Heart left ventricle (tissue), 16 donors: ENCODE measurements around the gene MRPL12. TPM values are rescaled to one million over a fixed set of nuclear protein-coding genes. Genes with fewer than 3 reads are reported as not detected.
"Not testable (repeated sequence)": the region's sequence is repeated elsewhere in the genome, so short reads cannot be mapped to it uniquely, and the experiment has no call there.

Experiments
- ATAC-seq, 4 donors: fragments of 200-7000 bp; cut with Tn5 transposase; one replicate each; pipeline ENCODE4 v1.9.1; 2020 to 2022; ENCODE audit warnings: moderate library complexity in 4 of 4, mild to moderate bottlenecking in 3 of 4, moderate number of reproducible peaks in 1 of 4
- DNase-seq, 5 donors: peaks; one replicate each; pipeline ENCODE4 v3.0.0-alpha.2; 2020
- H3K27ac ChIP-seq, 12 donors: fragments of 200-600 bp; sonication (generic) in 4 of 12; one replicate each; pipeline versions ENCODE4 v1.5.0 to v1.8.0; 2016 to 2022; ENCODE audit warnings: mild to moderate bottlenecking in 2 of 12
- H3K27me3 ChIP-seq, 9 donors: fragments of 200-600 bp; sonication (generic) in 2 of 9; one replicate each; pipeline versions ENCODE4 v1.5.1 to v1.8.0; 2016 to 2022; ENCODE audit warnings: mild to moderate bottlenecking in 3 of 9
- H3K36me3 ChIP-seq, 9 donors: fragments of 200-600 bp; sonication (generic) in 2 of 9; one replicate each; pipeline versions ENCODE4 v1.5.0 to v1.8.0; 2018 to 2022; ENCODE audit warnings: mild to moderate bottlenecking in 2 of 9
- H3K4me1 ChIP-seq, 12 donors: fragments of 200-600 bp; sonication (generic) in 4 of 12; one replicate each; pipeline versions ENCODE4 v1.5.0 to v1.8.0; 2016 to 2022; ENCODE audit warnings: mild to moderate bottlenecking in 3 of 12
- H3K4me3 ChIP-seq, 12 donors: fragments of 200-600 bp; sonication (generic) in 4 of 12; one replicate each; pipeline versions ENCODE4 v1.5.0 to v1.8.0; 2017 to 2022; ENCODE audit warnings: mild to moderate bottlenecking in 9 of 12, moderate library complexity in 4 of 12
- H3K9me3 ChIP-seq, 12 donors: fragments of 200-600 bp; sonication (generic) in 4 of 12; one replicate each; pipeline versions ENCODE4 v1.5.0 to v1.8.0; 2016 to 2022; ENCODE audit warnings: mild to moderate bottlenecking in 1 of 12
- CTCF ChIP-seq, 12 donors: fragments of 200-600 bp; sonication (generic) in 4 of 12; IDR thresholded peaks; one replicate each; pipeline versions ENCODE4 v1.5.0 to v1.8.0; 2018 to 2022; ENCODE audit warnings: antibody characterized with exemption in 12 of 12, mild to moderate bottlenecking in 5 of 12
- POLR2A ChIP-seq, 2 donors: fragments of 450-650 bp; IDR thresholded peaks; one replicate each; pipeline ENCODE4 v1.6.1; 2017; ENCODE audit warnings: antibody characterized with exemption in 2 of 2, mild to moderate bottlenecking in 2 of 2, moderate library complexity in 2 of 2
- WGBS, 4 donors: extraction: QIAGEN DNeasy Blood & Tissue Kit in 2 of 4; methylation state at CpG; one replicate each; pipeline versions ENCODE4 v1.1.5 to v1.1.7; 2013 to 2018; 5-methylcytosine and 5-hydroxymethylcytosine counted together
- intact Hi-C, 10 donors: fragments of 100-400 bp; cut with DNase I; formaldehyde crosslinking; loops; one replicate each; pipeline versions ENCODE4 v1.11.1 to v1.14.2; 2022
- polyA plus RNA-seq, 2 donors: library from polyadenylated mRNA; stranded (reverse); fragments of 200-250 nt; gene quantifications; one replicate each; pipeline ENCODE4 v1.2.3, GENCODE V29; 2013
- total RNA-seq, 9 donors: library from RNA; depleted of rRNA in 2 of 9; stranded (reverse); fragments of >200 nt in 2 of 9; fragmentation: NEBNext Ultra II Directional in 3 of 9; extraction: Animal tissue kit (Norgen Biotek cat#: 25700) in 3 of 9; gene quantifications; one replicate each; pipeline versions ENCODE4 v1.1.0 to v1.2.4, GENCODE V29; 2016 to 2023
- donor health status: ischemic (EF 13 %, LVEDD 7.1; RV severe dilation, severe dysfunction).
- donor health status: healthy with polysubstance abuse.
- donor health status: DM: no; HTN: yes; CAD: no.
- donor health status: DM: no; HTN: no; CAD: no.
- donor health status: ischemic (EF 25% LVEDD 6.9; RV normal size, moderate dysfunction).
- donor health status: ischemic (EF 25% LVEDD 5.7; RV mildly dilated, moderate dysfunction).
- donor health status: healthy.
- donor health status: DM: yes; HTN: yes; CAD: no.
- donor health status: ischemic (EF 35%, LVEDD 5.7; RV mildly dilated, moderate dysfunction).
- donor health status: nonischemic (EF 11% LVEDD 7.7; RV severe dilation, severe dysfunction).
- donor health status: DM: yes; HTN: yes; CAD: no.
- donor health status: PGD.
- donor health status: ischemic (EF 29% LVEDD 5.4; RV normal size, mild dysfunction).
- donor health status: nonischemic (EF 23%, LVEDD 6.1; RV moderate dilation, normal function).

MRPL12 gene
- total and polyA plus RNA-seq, 11 donors: 98.8 to 525 (median 133) TPM

GRCh38 chr17:81673561-81674258 lies 29.5 kb upstream of the MRPL12 start:
- no peak for ATAC-seq
- WGBS, 4 donors: 83 to 88% (median 84%) methylated on average over 17 to 18 of the region's 18 CpGs
- Histone ChIP-seq H3K36me3 (peaks cover 0 to 64% (median 47%) of the 10 kb centered on the region in 9 donors), H3K27ac (no peak overlapping the region), H3K9me3 (no peaks in the 10 kb centered on the region), H3K4me3 (no peak overlapping the region), H3K27me3 (no peaks in the 10 kb centered on the region), H3K4me1 (peaks cover 0 to 4% (median 0%) of the 10 kb centered on the region in 12 donors)
- TF ChIP-seq POLR2A (IDR thresholded peaks at IDR 0.05) (no peak), CTCF (IDR thresholded peaks at IDR 0.05) (no peak)
- intact Hi-C loops: no loop called here
- DNase-seq: no peak

GRCh38 chr17:81675515-81676221 lies 27.5 kb upstream of the MRPL12 start:
- Histone ChIP-seq H3K4me1 (peaks cover 0 to 12% (median 0%) of the 10 kb centered on the region in 12 donors), H3K36me3 (peaks cover 0 to 49% (median 35%) of the 10 kb centered on the region in 9 donors)
- H3K9me3 ChIP-seq, H3K27ac ChIP-seq, H3K27me3 ChIP-seq, H3K4me3 ChIP-seq, DNase-seq, ATAC-seq: not testable (repeated sequence)
- intact Hi-C loops: loop anchor here in 1 of 10 donors (2.0 kb wide), 1 partner anchor 35 kb away; no protein-coding TSS in a partner anchor
- 34 to 43% (median 40%) methylated on average over 18 of the region's 18 CpGs for WGBS, 4 donors
- TF ChIP-seq CTCF (IDR thresholded peaks at IDR 0.05): peak; percentile 34 to 66 (median 58)

GRCh38 chr17:81676906-81677305 lies 26.3 kb upstream of the MRPL12 start:
- TF ChIP-seq CTCF (IDR thresholded peaks at IDR 0.05) (no peak), POLR2A (IDR thresholded peaks at IDR 0.05) (no peak)
- H3K9me3 ChIP-seq: no peaks in the 10 kb centered on the region
- 91 to 93% (median 92%) methylated on average over 9 to 17 of the region's 17 CpGs for WGBS, 4 donors
- no peak for DNase-seq
- ATAC-seq: no peak
- peaks cover 0 to 19% (median under 1%) of the 10 kb centered on the region in 12 donors for H3K4me1 ChIP-seq
- peaks cover 0 to 41% (median 25%) of the 10 kb centered on the region in 9 donors for H3K36me3 ChIP-seq
- no peak overlapping the region for H3K27ac ChIP-seq
- no peaks in the 10 kb centered on the region for H3K27me3 ChIP-seq
- intact Hi-C loops: loop anchor here in 1 of 10 donors (2.0 kb wide), 1 partner anchor 34 kb away; no protein-coding TSS in a partner anchor
- H3K4me3 ChIP-seq: no peak overlapping the region

GRCh38 chr17:81680150-81680549 lies 23.0 kb upstream of the MRPL12 start:
- Histone ChIP-seq H3K9me3 (no peaks in the 10 kb centered on the region), H3K27me3 (no peaks in the 10 kb centered on the region), H3K4me3 (no peak overlapping the region), H3K36me3 (peaks cover 0 to 18% (median 4%) of the 10 kb centered on the region in 9 donors), H3K4me1 (peaks cover 5 to 41% (median 20%) of the 10 kb centered on the region in 12 donors), H3K27ac (peak overlapping the region in 1 of 12 donors; percentile 2)
- ATAC-seq: no peak
- WGBS, 4 donors: 67 to 74% (median 72%) methylated on average over 11 of the region's 11 CpGs
- intact Hi-C loops: no loop called here
- DNase-seq: no peak
- TF ChIP-seq POLR2A (IDR thresholded peaks at IDR 0.05) (no peak), CTCF (IDR thresholded peaks at IDR 0.05) (no peak)
